GM18951 (cell line): ENCODE measurements around the gene MAP1LC3B2.

Experiments
- POLR2A ChIP-seq: IDR thresholded peaks from 4 replicates; pipeline ENCODE4 v1.6.1; 2011; ENCODE audit warnings: mild to moderate bottlenecking; ENCODE audit not compliant: insufficient read length, insufficient read depth; ENCODE audit errors: extremely low read depth
- in situ Hi-C: fragments of 300-500 bp; cut with MboI; formaldehyde crosslinking; loops from one replicate; pipeline ENCODE4 v1.12.0; 2022; ENCODE audit warnings: low sequenced_read_pairs, mixed read lengths, inconsistent platforms; ENCODE audit not compliant: unreplicated experiment

The MAP1LC3B2 gene

GRCh38 chr12:116599285-116600136 is 40.3 kb downstream of the MAP1LC3B2 start:
- in situ Hi-C loops: no loop called here
- TF ChIP-seq POLR2A: no peak

DNA sequence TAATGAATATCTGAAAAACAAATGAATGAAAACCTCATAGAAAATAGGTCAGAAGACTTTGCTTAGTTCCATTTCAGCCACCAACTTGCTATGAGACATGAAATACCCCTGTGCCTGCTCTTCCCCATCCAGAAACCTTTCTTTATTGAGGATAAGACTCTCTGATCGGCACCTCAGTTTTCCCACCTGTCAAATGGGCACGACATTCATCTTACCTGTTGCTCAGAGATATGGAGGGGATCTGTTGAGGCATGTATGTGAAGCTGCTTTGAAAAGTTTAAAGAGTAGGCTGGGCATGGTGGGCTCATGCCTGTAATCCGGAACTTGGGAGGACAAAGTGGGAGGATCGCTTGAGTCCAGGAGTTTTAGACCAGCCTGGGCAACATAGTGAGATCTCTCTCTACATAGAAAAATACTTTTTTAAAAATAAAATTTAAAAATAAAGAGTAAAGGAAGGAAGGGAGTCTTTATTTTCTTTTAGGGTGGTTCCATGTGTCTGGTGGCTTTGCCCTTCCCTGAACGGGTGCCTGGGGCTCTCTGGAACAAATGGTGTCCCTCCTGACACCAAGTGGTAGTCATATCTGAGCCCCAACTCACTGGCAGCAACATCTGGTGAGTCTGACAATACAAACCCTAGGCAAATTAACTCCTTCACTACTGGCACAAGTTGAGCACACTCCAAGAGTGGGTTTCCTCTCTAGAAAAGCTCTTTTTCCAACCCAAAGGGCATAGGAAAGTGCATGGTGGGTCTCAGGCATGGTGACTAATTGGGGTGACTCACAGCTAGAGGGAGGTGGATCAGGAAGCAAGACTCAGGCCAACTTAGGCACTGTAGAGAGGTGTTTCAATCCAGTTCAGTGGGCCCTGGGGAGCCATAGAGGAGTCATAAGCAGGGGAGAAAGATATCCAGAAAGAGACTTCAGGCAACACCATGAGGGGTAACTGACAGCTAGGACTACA is 42.1 kb downstream of the MAP1LC3B2 start:
- TF ChIP-seq POLR2A: no peak
- in situ Hi-C loops: no loop called here

DNA sequence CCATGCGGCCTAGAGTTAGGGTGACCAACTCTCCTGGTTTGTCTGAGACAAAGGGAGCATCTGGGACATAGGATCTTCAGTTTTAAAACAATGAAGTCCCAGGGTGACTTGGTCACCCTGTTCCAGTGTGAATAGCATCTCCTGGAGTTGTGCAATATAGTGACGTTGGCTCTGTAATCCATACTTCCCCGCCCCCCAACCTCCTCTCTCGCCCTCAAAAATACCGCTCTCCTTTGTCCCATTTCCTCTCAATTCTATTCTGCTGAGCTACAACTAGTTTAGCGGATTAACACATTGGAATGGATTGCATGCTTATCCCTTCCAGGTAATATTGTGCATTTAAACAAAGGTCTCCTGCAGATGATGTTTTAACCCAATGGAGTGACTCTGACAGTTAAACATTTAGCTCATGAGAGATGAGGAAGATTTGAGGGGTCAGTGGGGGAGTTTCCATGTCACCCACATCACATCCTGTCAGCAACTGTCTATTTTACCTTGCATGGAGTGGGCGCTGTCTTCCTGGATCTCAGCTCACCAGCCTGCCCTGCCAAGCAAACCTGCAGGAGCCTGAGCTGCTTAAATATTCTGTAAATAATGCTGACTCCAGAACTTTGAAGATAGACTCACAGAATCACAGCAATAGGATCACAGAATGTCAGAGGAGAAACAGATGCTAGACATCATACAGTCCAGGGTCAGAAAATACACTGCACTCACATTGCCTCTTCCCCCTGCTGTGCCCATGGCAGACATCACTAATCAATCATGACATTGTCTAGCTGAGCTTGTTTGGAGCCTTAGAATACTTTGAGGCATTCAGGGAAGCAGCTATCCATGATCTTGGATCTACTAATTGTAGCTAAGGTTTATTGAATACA is 43.0 kb downstream of the MAP1LC3B2 start:
- in situ Hi-C loops: no loop called here
- TF ChIP-seq POLR2A: no peak

DNA sequence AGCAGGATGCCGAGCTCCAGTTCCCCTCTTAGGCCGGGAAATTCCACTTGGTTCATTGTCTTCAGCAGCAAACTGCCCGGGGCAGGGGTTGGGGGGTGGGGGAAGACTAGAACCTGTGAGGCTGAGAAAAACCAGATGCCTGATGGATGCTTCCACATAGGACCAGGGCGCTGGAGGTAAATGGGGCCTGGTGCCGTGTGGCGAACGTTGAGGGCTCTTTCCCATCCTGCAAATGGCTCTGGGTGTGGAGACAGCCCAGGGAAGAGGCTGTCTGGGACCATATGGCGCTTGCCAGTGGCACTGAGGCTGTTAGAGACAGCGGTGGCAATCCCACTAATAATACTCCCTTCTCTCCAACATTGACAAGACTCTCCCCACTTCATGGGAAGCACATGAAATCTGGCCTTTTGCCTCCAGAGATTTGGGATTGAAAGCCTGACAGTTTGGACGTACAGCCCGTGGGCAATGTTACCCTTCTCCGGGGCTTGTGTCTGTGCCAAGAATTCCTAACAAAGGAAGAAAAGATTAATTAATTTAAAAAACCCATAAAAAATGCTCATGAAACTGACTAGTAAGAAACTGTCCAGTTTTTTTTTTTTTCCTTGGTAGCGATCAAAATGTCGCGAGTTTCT is 44.5 kb downstream of the MAP1LC3B2 start:
- in situ Hi-C loops: no loop called here
- TF ChIP-seq POLR2A: no peak

- in situ Hi-C loops: no loop called here
- TF ChIP-seq POLR2A: no peak
Observed at GRCh38 chr12:116604178-116604895, 45.2 kb downstream of the MAP1LC3B2 start.

- in situ Hi-C loops: no loop called here
- TF ChIP-seq POLR2A: no peak
Observed at GRCh38 chr12:116604951-116605641, 45.9 kb downstream of the MAP1LC3B2 start.

GRCh38 chr12:116606397-116606796 is 47.2 kb downstream of the MAP1LC3B2 start:
- in situ Hi-C loops: no loop called here
- TF ChIP-seq POLR2A: no peak

- in situ Hi-C loops: no loop called here
- no peak for TF ChIP-seq POLR2A
Observed at GRCh38 chr12:116607039-116607438, 47.9 kb downstream of the MAP1LC3B2 start.

GRCh38 chr12:116609319-116610114 is 50.3 kb downstream of the MAP1LC3B2 start:
- no peak for TF ChIP-seq POLR2A
- in situ Hi-C loops: no loop called here

- in situ Hi-C loops: no loop called here
- no peak for TF ChIP-seq POLR2A
Observed at GRCh38 chr12:116610971-116611541, 51.9 kb downstream of the MAP1LC3B2 start.
